Measurements from ENCODE around the gene WNT7B.

WNT7B gene

GRCh38 chr22:45969801-45970470 is 7.0 kb downstream of the WNT7B start:
- DNase-seq, result no peak

- no peak for DNase-seq
These were observed 7.6 kb downstream of the WNT7B start for GRCh38 chr22:45969414-45969799.

- no peak for DNase-seq
These were observed 8.1 kb downstream of the WNT7B start for GRCh38 chr22:45968751-45969413.

- no peak for DNase-seq
These were observed 8.8 kb downstream of the WNT7B start for GRCh38 chr22:45968003-45968650.

- no peak for DNase-seq
These were observed 10.0 kb downstream of the WNT7B start for GRCh38 chr22:45966895-45967365.

- DNase-seq, result peak; percentile 1
These were observed 10.6 kb downstream of the WNT7B start for GRCh38 chr22:45966320-45966894.

- no peak for DNase-seq
These were observed 11.4 kb downstream of the WNT7B start for GRCh38 chr22:45965563-45965962.

GRCh38 chr22:45964926-45965527 is 11.9 kb downstream of the WNT7B start:
- DNase-seq, result no peak

GRCh38 chr22:45964372-45964771 is 12.6 kb downstream of the WNT7B start:
- no peak for DNase-seq

GRCh38 chr22:45963821-45964220 is 13.1 kb downstream of the WNT7B start:
- no peak for DNase-seq

- no peak for DNase-seq
These were observed 14.1 kb downstream of the WNT7B start for GRCh38 chr22:45962756-45963324.

GRCh38 chr22:45962434-45962718 is 14.6 kb downstream of the WNT7B start:
- DNase-seq, result no peak

GRCh38 chr22:45961679-45962433 is 15.1 kb downstream of the WNT7B start:
- no peak for DNase-seq

GRCh38 chr22:45960477-45961386 is 16.2 kb downstream of the WNT7B start:
- no peak for DNase-seq

- no peak for DNase-seq
These were observed 17.1 kb downstream of the WNT7B start for GRCh38 chr22:45959719-45960476.

- DNase-seq, result no peak
These were observed 18.0 kb downstream of the WNT7B start for GRCh38 chr22:45958971-45959370.

GRCh38 chr22:45957826-45958225 is 19.1 kb downstream of the WNT7B start:
- no peak for DNase-seq

- DNase-seq, result no peak
These were observed 23.8 kb downstream of the WNT7B start for GRCh38 chr22:45953178-45953577.

- DNase-seq, result no peak
These were observed 24.4 kb downstream of the WNT7B start for GRCh38 chr22:45952553-45952952.

GRCh38 chr22:45952151-45952550 is 24.8 kb downstream of the WNT7B start:
- no peak for DNase-seq

GRCh38 chr22:45949891-45950290 is 27.1 kb downstream of the WNT7B start:
- no peak for DNase-seq
